Panc1 (cell line): ENCODE data around the gene KLC1. TPM values are rescaled to one million over a fixed set of nuclear protein-coding genes. Genes with fewer than 3 reads are reported as not detected.

ENCODE experiments used
- ATAC-seq: fragments of 200-7000 bp; cut with Tn5 transposase; 2 replicates; pipeline ENCODE4 v1.9.1; 2020; ENCODE audit warnings: mild to moderate bottlenecking, moderate library complexity
- BruUV-seq: library from RNA; stranded (reverse); fragments of 400-500 nt; replicated peaks from 2 replicates; lab custom pipeline; 2021; lab: Mats Ljungman, UMichigan
- CTCF ChIA-PET: fragments of 300-600 bp; sonication (Branson Sonifier 250); formaldehyde crosslinking; loops from one replicate; lab custom pipeline; 2022; ENCODE audit warnings: antibody characterized with exemption; lab: Charles Lee
- POLR2A ChIA-PET: fragments of 300-600 bp; sonication (Branson Sonifier 250); formaldehyde crosslinking; loops from one replicate; lab custom pipeline; 2022; ENCODE audit warnings: antibody characterized with exemption; lab: Charles Lee
- DNase-seq: peaks from one replicate; pipeline ENCODE4 v3.0.0-alpha.2; 2010; ENCODE audit warnings: low read depth, low spot score
- H3K27ac ChIP-seq: 2 replicates; pipeline ENCODE4 v1.5.1; 2011; ENCODE audit warnings: mild to moderate bottlenecking, low read length, inconsistent platforms
- H3K27me3 ChIP-seq: fragments of 200-500 bp; sonication (Bioruptor generic); 2 replicates; pipeline ENCODE4 v1.6.0; 2014; ENCODE audit warnings: low read length, inconsistent platforms; ENCODE audit not compliant: control insufficient read depth, insufficient read depth
- H3K36me3 ChIP-seq: fragments of 200-500 bp; sonication (Bioruptor generic); 2 replicates; pipeline ENCODE4 v1.5.1; 2014; ENCODE audit warnings: inconsistent platforms, mild to moderate bottlenecking, low read length, moderate library complexity; ENCODE audit not compliant: control insufficient read depth, insufficient read depth
- H3K4me1 ChIP-seq: 2 replicates; pipeline ENCODE4 v1.5.1; 2011; ENCODE audit warnings: inconsistent platforms, mild to moderate bottlenecking, low read length, moderate library complexity; ENCODE audit not compliant: control insufficient read depth, insufficient read depth
- H3K4me3 ChIP-seq, 2 experiments: 2 replicates each; pipeline ENCODE4 v1.5.1; 2011 to 2012; ENCODE audit warnings: low read depth in 2 of 2, low read length in 2 of 2, mild to moderate bottlenecking in 2 of 2, inconsistent platforms in 1 of 2, moderate library complexity in 1 of 2
- H3K9me3 ChIP-seq: fragments of 200-500 bp; sonication (Bioruptor generic); 2 replicates; pipeline ENCODE4 v1.5.1; 2014; ENCODE audit warnings: low read depth, mild to moderate bottlenecking, inconsistent platforms, low read length, moderate library complexity; ENCODE audit not compliant: control insufficient read depth, insufficient read depth
- POLR2AphosphoS5 ChIP-seq: IDR thresholded peaks from 2 replicates; pipeline ENCODE4 v1.6.1; 2012; ENCODE audit warnings: mild to moderate bottlenecking, low read depth, low read length, moderate library complexity
- REST ChIP-seq, 2 experiments: IDR thresholded peaks; 2 replicates each; pipeline ENCODE4 v1.6.1; 2011 to 2012; ENCODE audit warnings: low read depth in 2 of 2, control low read depth in 1 of 2, low read length in 1 of 2, mild to moderate bottlenecking in 1 of 2, moderate library complexity in 1 of 2; ENCODE audit not compliant: insufficient read depth in 1 of 2
- SIN3A ChIP-seq: IDR thresholded peaks from 2 replicates; pipeline ENCODE4 v1.6.1; 2012; ENCODE audit warnings: low read depth, mild to moderate bottlenecking, low read length, moderate library complexity, borderline replicate concordance; ENCODE audit not compliant: insufficient read depth
- TCF7L2 ChIP-seq: IDR thresholded peaks from 2 replicates; pipeline ENCODE4 v1.6.1; 2011; ENCODE audit warnings: mild to moderate bottlenecking, low read depth, low read length, inconsistent platforms
- in situ Hi-C: cut with HindIII; loops from 2 replicates; pipeline ENCODE4 v1.10.0; 2016; ENCODE audit warnings: low sequenced_read_pairs, low pct_unique_long_range_greater_than_20kb
- intact Hi-C: fragments of 100-400 bp; cut with micrococcal nuclease; formaldehyde crosslinking; loops from one replicate; pipeline ENCODE4 v1.10.0; 2022; ENCODE audit not compliant: unreplicated experiment
- total RNA-seq: library from RNA; stranded (reverse); gene quantifications from one replicate; pipeline ENCODE4 v1.2.1, GENCODE V29; 2021; ENCODE audit not compliant: unreplicated experiment
- TF ChIP-seq, protein P1 (sequence below): fragments of 450-650 bp; IDR thresholded peaks from 2 replicates; pipeline ENCODE4 v1.5.1; 2017; ENCODE audit warnings: mild to moderate bottlenecking

Gene KLC1
- total RNA-seq, 1 experiment from 2014 or later, result 98.0 TPM

DNA sequence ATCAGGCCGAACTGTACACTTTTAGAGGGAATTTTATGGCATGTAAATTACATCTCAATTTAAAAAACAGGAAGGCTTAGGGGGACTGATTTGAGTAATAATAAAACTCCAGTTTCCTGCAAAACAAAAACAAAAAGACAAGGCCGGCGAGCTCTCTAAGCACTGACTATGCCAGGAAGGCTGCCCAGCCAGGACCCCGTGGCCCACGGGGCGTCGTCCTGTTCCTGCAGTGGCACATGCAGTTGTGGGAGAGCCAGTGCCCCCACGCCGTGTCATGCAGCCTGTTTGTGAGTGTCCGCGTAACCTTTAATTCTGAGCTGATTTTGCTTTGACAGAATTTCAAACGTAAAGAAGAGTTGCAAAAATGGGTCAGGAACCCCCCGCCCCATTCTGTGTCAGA is 75.7 kb downstream of the KLC1 start:
- POLR2A ChIA-PET, result no interaction called here
- CTCF ChIA-PET, result no interaction called here
- ATAC-seq (no peak), DNase-seq (no peak)
- H3K4me1 ChIP-seq, result peaks cover 8% of the 10 kb centered on the region
- H3K27ac ChIP-seq, result no peak overlapping the region
- in situ Hi-C loops (no loop called here), intact Hi-C loops (no loop called here)
- H3K36me3 ChIP-seq, result no peaks in the 10 kb centered on the region
- H3K4me3 ChIP-seq, result no peak overlapping the region
- H3K27me3 ChIP-seq, result no peaks in the 10 kb centered on the region
- H3K9me3 ChIP-seq, result no peaks in the 10 kb centered on the region
- TF ChIP-seq SIN3A, result no peak
- BruUV-seq, result no TSS peak

- POLR2A ChIA-PET, result no interaction called here
- H3K4me3 ChIP-seq, result no peak overlapping the region
- no TSS peak for BruUV-seq
- H3K27ac ChIP-seq, result no peak overlapping the region
- CTCF ChIA-PET, result no interaction called here
- peaks cover 4% of the 10 kb centered on the region for H3K4me1 ChIP-seq
- ATAC-seq (no peak), DNase-seq (no peak)
- H3K9me3 ChIP-seq, result no peaks in the 10 kb centered on the region
- TF ChIP-seq TCF7L2 (no peak), REST (IDR thresholded peaks at IDR 0.05; ENCODE audit: insufficient read depth in 1 of 2, low read depth in 2 of 2, low read length in 1 of 2) (no peak), POLR2AphosphoS5 (no peak), SIN3A (no peak)
- TF ChIP-seq, protein P1, sequence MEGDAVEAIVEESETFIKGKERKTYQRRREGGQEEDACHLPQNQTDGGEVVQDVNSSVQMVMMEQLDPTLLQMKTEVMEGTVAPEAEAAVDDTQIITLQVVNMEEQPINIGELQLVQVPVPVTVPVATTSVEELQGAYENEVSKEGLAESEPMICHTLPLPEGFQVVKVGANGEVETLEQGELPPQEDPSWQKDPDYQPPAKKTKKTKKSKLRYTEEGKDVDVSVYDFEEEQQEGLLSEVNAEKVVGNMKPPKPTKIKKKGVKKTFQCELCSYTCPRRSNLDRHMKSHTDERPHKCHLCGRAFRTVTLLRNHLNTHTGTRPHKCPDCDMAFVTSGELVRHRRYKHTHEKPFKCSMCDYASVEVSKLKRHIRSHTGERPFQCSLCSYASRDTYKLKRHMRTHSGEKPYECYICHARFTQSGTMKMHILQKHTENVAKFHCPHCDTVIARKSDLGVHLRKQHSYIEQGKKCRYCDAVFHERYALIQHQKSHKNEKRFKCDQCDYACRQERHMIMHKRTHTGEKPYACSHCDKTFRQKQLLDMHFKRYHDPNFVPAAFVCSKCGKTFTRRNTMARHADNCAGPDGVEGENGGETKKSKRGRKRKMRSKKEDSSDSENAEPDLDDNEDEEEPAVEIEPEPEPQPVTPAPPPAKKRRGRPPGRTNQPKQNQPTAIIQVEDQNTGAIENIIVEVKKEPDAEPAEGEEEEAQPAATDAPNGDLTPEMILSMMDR, result no peak
- no peaks in the 10 kb centered on the region for H3K36me3 ChIP-seq
- H3K27me3 ChIP-seq, result no peaks in the 10 kb centered on the region
- in situ Hi-C loops, result no loop called here
- intact Hi-C loops, result no loop called here
Measured at GRCh38 chr14:103705118-103705503, 76.1 kb downstream of the KLC1 start.

GRCh38 chr14:103705504-103706284 is 76.7 kb downstream of the KLC1 start:
- POLR2A ChIA-PET, result no interaction called here

More at GRCh38 chr14:103705504-103706284, 76.7 kb downstream of the KLC1 start:
- DNase-seq (no peak), ATAC-seq (no peak)
- Histone ChIP-seq H3K27ac (no peak overlapping the region), H3K4me3 (no peak overlapping the region), H3K9me3 (no peaks in the 10 kb centered on the region), H3K36me3 (no peaks in the 10 kb centered on the region), H3K27me3 (no peaks in the 10 kb centered on the region), H3K4me1 (no peaks in the 10 kb centered on the region; the same call in 1 of the 2 replicates)
- in situ Hi-C loops, result no loop called here
- no TSS peak for BruUV-seq
- TF ChIP-seq REST (IDR thresholded peaks at IDR 0.05; ENCODE audit: insufficient read depth in 1 of 2, low read depth in 2 of 2, low read length in 1 of 2), result no peak
- TF ChIP-seq POLR2AphosphoS5, result no peak
- TF ChIP-seq, protein P1, result no peak
- TF ChIP-seq TCF7L2, result no peak
- TF ChIP-seq SIN3A, result no peak
- intact Hi-C loops, result no loop called here
- CTCF ChIA-PET, result no interaction called here
